Activated naive CD8-positive, alpha-beta T cell treated with anti-CD3 and anti-CD28 coated beads, Interleukin-2, amount 10 ng/mL, durations not matched to agents 7 days and 5 days (primary cell): ENCODE results near the gene SSR1. TPM values are rescaled to one million over a fixed set of nuclear protein-coding genes. Genes with fewer than 3 reads are reported as not detected.
"Not testable (repeated sequence)": the region's sequence is repeated elsewhere in the genome, so short reads cannot be mapped to it uniquely, and the experiment has no call there.

ENCODE experiments used
- ATAC-seq: fragments of 150-1000 bp; cut with Tn5 transposase; one replicate; pipeline ENCODE4 v1.10.0; 2021; ENCODE audit warnings: low read depth, moderate library complexity
- POLR2A ChIA-PET: fragments of 350-600 bp; sonication (Branson Sonifier 250); formaldehyde crosslinking; loops from one replicate; lab custom pipeline; 2021; ENCODE audit warnings: antibody characterized with exemption; lab: Charles Lee
- DNase-seq: peaks from one replicate; pipeline ENCODE4 v3.0.0; 2021
- H3K27ac Mint-ChIP-seq: one replicate; pipeline ENCODE4 v1.8.0; 2022; ENCODE audit warnings: mild to moderate bottlenecking, mixed read lengths
- H3K27me3 Mint-ChIP-seq: one replicate; pipeline ENCODE4 v1.8.0; 2022; ENCODE audit warnings: mild to moderate bottlenecking, moderate library complexity, mixed read lengths
- H3K36me3 Mint-ChIP-seq: one replicate; pipeline ENCODE4 v1.8.0; 2021; ENCODE audit warnings: mild to moderate bottlenecking, mixed read lengths
- H3K4me1 Mint-ChIP-seq: one replicate; pipeline ENCODE4 v1.8.0; 2021; ENCODE audit warnings: mixed read lengths
- H3K4me3 Mint-ChIP-seq: one replicate; pipeline ENCODE4 v1.8.0; 2022; ENCODE audit warnings: mild to moderate bottlenecking, moderate library complexity, mixed read lengths
- H3K9me3 Mint-ChIP-seq: one replicate; pipeline ENCODE4 v1.8.0; 2021; ENCODE audit warnings: mixed read lengths
- total RNA-seq, 2 experiments: library from RNA; stranded (reverse); gene quantifications; one replicate each; pipeline ENCODE4 v1.2.3, GENCODE V29; 2021

The SSR1 gene
- total RNA-seq, 2 experiments from 2014 or later: 112 to 123 TPM

GRCh38 chr6:7332090-7332745 is 19.2 kb upstream of the SSR1 start:
- peaks cover 7% of the 10 kb centered on the region for H3K27me3 Mint-ChIP-seq
- no peak overlapping the region for H3K27ac Mint-ChIP-seq
- no peaks in the 10 kb centered on the region for H3K36me3 Mint-ChIP-seq
- no peak overlapping the region for H3K4me3 Mint-ChIP-seq
- ATAC-seq (no peak), DNase-seq (no peak)
- POLR2A ChIA-PET: no interaction called here
- H3K9me3 Mint-ChIP-seq: no peaks in the 10 kb centered on the region
- H3K4me1 Mint-ChIP-seq: no peaks in the 10 kb centered on the region

GRCh38 chr6:7331452-7331851 is 18.5 kb upstream of the SSR1 start:
- H3K4me1 Mint-ChIP-seq: no peaks in the 10 kb centered on the region

GRCh38 chr6:7328243-7328642 is 15.2 kb upstream of the SSR1 start:
- peaks cover 7% of the 10 kb centered on the region for H3K4me1 Mint-ChIP-seq
- peaks cover 11% of the 10 kb centered on the region for H3K27me3 Mint-ChIP-seq
- no peak for ATAC-seq
- peaks cover 2% of the 10 kb centered on the region for H3K9me3 Mint-ChIP-seq
- POLR2A ChIA-PET: no interaction called here
- no peaks in the 10 kb centered on the region for H3K36me3 Mint-ChIP-seq
- no peak for DNase-seq
- no peak overlapping the region for H3K27ac Mint-ChIP-seq
- no peak overlapping the region for H3K4me3 Mint-ChIP-seq

More at GRCh38 chr6:7331452-7331851, 18.5 kb upstream of the SSR1 start:
- DNase-seq (no peak), ATAC-seq (no peak)
- H3K9me3 Mint-ChIP-seq: no peaks in the 10 kb centered on the region
- POLR2A ChIA-PET: no interaction called here
- no peak overlapping the region for H3K4me3 Mint-ChIP-seq
- H3K36me3 Mint-ChIP-seq: no peaks in the 10 kb centered on the region
- no peak overlapping the region for H3K27ac Mint-ChIP-seq
- peaks cover 3% of the 10 kb centered on the region for H3K27me3 Mint-ChIP-seq

GRCh38 chr6:7325750-7326149 is 12.8 kb upstream of the SSR1 start:
- POLR2A ChIA-PET: no interaction called here
- no peak for ATAC-seq
- H3K4me1 Mint-ChIP-seq: peaks cover 7% of the 10 kb centered on the region
- DNase-seq: no peak
- no peak overlapping the region for H3K4me3 Mint-ChIP-seq
- peaks cover 11% of the 10 kb centered on the region for H3K27me3 Mint-ChIP-seq
- H3K9me3 Mint-ChIP-seq: peaks cover 2% of the 10 kb centered on the region
- H3K36me3 Mint-ChIP-seq: no peaks in the 10 kb centered on the region
- no peak overlapping the region for H3K27ac Mint-ChIP-seq

- DNase-seq (no peak), ATAC-seq (no peak)
- Mint-ChIP-seq H3K4me3 (no peak overlapping the region), H3K9me3 (peaks cover 2% of the 10 kb centered on the region), H3K27me3 (peaks cover 11% of the 10 kb centered on the region), H3K4me1 (peaks cover 7% of the 10 kb centered on the region), H3K27ac (no peak overlapping the region), H3K36me3 (no peaks in the 10 kb centered on the region)
- POLR2A ChIA-PET: interaction anchor here (0.6 kb wide), 1 partner anchor 9 kb away, joined by 4 read pairs; no protein-coding TSS in a partner anchor
These were observed 11.5 kb upstream of the SSR1 start for GRCh38 chr6:7324520-7324919.

GRCh38 chr6:7323074-7323473 is 10.1 kb upstream of the SSR1 start:
- POLR2A ChIA-PET: no interaction called here
- Mint-ChIP-seq H3K27me3 (peaks cover 12% of the 10 kb centered on the region), H3K4me3 (no peak overlapping the region), H3K27ac (no peak overlapping the region), H3K4me1 (peaks cover 7% of the 10 kb centered on the region), H3K36me3 (no peaks in the 10 kb centered on the region), H3K9me3 (peaks cover 2% of the 10 kb centered on the region)
- DNase-seq (no peak), ATAC-seq (no peak)

- ATAC-seq, H3K4me3 Mint-ChIP-seq: not testable (repeated sequence)
These were observed 8.9 kb upstream of the SSR1 start for GRCh38 chr6:7321866-7322265.

GRCh38 chr6:7319406-7319805 is 6.4 kb upstream of the SSR1 start:
- not testable (repeated sequence) for H3K4me1 Mint-ChIP-seq

More at GRCh38 chr6:7321866-7322265, 8.9 kb upstream of the SSR1 start:
- peaks cover 14% of the 10 kb centered on the region for H3K27me3 Mint-ChIP-seq
- H3K9me3 Mint-ChIP-seq, DNase-seq, POLR2A ChIA-PET, H3K36me3 Mint-ChIP-seq, H3K27ac Mint-ChIP-seq, H3K4me1 Mint-ChIP-seq: not testable (repeated sequence)

GRCh38 chr6:7317538-7317937 is 4.5 kb upstream of the SSR1 start:
- ATAC-seq (no peak), DNase-seq (no peak)
- peaks cover 6% of the 10 kb centered on the region for H3K27me3 Mint-ChIP-seq
- POLR2A ChIA-PET: no interaction called here
- no peak overlapping the region for H3K4me3 Mint-ChIP-seq
- peaks cover 2% of the 10 kb centered on the region for H3K36me3 Mint-ChIP-seq
- no peak overlapping the region for H3K27ac Mint-ChIP-seq
- peaks cover 7% of the 10 kb centered on the region for H3K4me1 Mint-ChIP-seq
- no peaks in the 10 kb centered on the region for H3K9me3 Mint-ChIP-seq

More at GRCh38 chr6:7319406-7319805, 6.4 kb upstream of the SSR1 start:
- POLR2A ChIA-PET: interaction anchor here (0.6 kb wide), 1 partner anchor 1123 kb away, joined by 4 read pairs; no protein-coding TSS in a partner anchor
- H3K4me3 Mint-ChIP-seq, ATAC-seq, H3K9me3 Mint-ChIP-seq, H3K27me3 Mint-ChIP-seq, H3K27ac Mint-ChIP-seq, H3K36me3 Mint-ChIP-seq, DNase-seq: not testable (repeated sequence)

GRCh38 chr6:7316658-7317533 is 3.9 kb upstream of the SSR1 start:
- H3K27me3 Mint-ChIP-seq: peaks cover 6% of the 10 kb centered on the region
- POLR2A ChIA-PET: interaction anchor here (1.2 to 2.0 kb wide), 2 partner anchors 8 to 273 kb away, joined by 4 read pairs; partner anchors contain the start of gene SNRNP48
- H3K4me1 Mint-ChIP-seq: peaks cover 7% of the 10 kb centered on the region
- H3K4me3 Mint-ChIP-seq: no peak overlapping the region
- no peaks in the 10 kb centered on the region for H3K9me3 Mint-ChIP-seq
- peaks cover 2% of the 10 kb centered on the region for H3K36me3 Mint-ChIP-seq
- no peak for ATAC-seq
- DNase-seq: no peak
- H3K27ac Mint-ChIP-seq: no peak overlapping the region

GRCh38 chr6:7315948-7316365 is 3.0 kb upstream of the SSR1 start:
- peaks cover 3% of the 10 kb centered on the region for H3K27me3 Mint-ChIP-seq
- ATAC-seq (no peak), DNase-seq (no peak)
- POLR2A ChIA-PET: interaction anchor here (1.2 to 4.7 kb wide), 3 partner anchors 9 to 274 kb away, joined by 4 to 19 read pairs (median 4); partner anchors contain the start of genes CAGE1, RIOK1 and SNRNP48
- H3K4me3 Mint-ChIP-seq: no peak overlapping the region
- no peak overlapping the region for H3K27ac Mint-ChIP-seq
- peaks cover 2% of the 10 kb centered on the region for H3K36me3 Mint-ChIP-seq
- H3K4me1 Mint-ChIP-seq: peaks cover 12% of the 10 kb centered on the region
- H3K9me3 Mint-ChIP-seq: no peaks in the 10 kb centered on the region

- H3K9me3 Mint-ChIP-seq, ATAC-seq, H3K4me3 Mint-ChIP-seq, H3K36me3 Mint-ChIP-seq, H3K27me3 Mint-ChIP-seq, H3K27ac Mint-ChIP-seq, DNase-seq: not testable (repeated sequence)
- peaks cover 15% of the 10 kb centered on the region for H3K4me1 Mint-ChIP-seq
- POLR2A ChIA-PET: interaction anchor here (1.2 to 4.7 kb wide), 3 partner anchors 9 to 275 kb away, joined by 4 to 19 read pairs (median 4); partner anchors contain the start of genes CAGE1, RIOK1 and SNRNP48
These were observed 2.3 kb upstream of the SSR1 start for GRCh38 chr6:7315087-7315947.
